Caki2 (cell line): ENCODE results near the gene AP2A2. TPM values are rescaled to one million over a fixed set of nuclear protein-coding genes. Genes with fewer than 3 reads are reported as not detected.
"Not testable (repeated sequence)": the region's sequence is repeated elsewhere in the genome, so short reads cannot be mapped to it uniquely, and the experiment has no call there.

Source experiments
- DNase-seq: peaks from one replicate; pipeline ENCODE4 v3.0.0-alpha.2; 2015; ENCODE audit warnings: low read depth
- in situ Hi-C: cut with HindIII; loops from 2 replicates; pipeline ENCODE4 v1.10.0; 2016; ENCODE audit warnings: low sequenced_read_pairs, low pct_unique_long_range_greater_than_20kb, mixed read lengths
- total RNA-seq: library from RNA; depleted of rRNA; stranded (reverse); fragments of >200 nt; shearing (Covaris generic); gene quantifications from 2 replicates; pipeline ENCODE4 v1.2.3, GENCODE V29; 2014; ENCODE audit warnings: low replicate concordance

AP2A2 gene
- total RNA-seq, 1 experiment from 2014 or later: 49.4 TPM

DNA sequence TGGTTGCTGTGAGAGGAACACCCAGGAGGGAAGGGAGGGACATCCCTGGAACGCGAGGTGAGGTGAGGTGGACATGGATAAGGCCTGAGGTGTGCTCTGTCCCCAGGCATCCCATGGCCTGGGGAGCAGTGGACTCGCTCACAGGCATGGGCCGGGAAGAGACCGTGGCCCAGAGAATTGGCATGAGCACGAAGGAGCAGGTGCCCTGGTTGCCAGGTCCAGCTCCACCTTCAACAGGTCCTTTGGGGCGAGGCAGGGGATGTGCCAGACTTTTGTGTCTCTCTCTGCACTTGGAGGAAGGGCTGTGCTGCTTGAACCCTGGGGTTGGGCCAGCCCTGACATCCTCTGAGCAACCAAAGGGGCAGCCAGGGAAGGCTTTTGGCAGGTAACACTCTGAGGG is 89.4 kb downstream of the AP2A2 start:
- no peak for DNase-seq
- in situ Hi-C loops: no loop called here

DNA sequence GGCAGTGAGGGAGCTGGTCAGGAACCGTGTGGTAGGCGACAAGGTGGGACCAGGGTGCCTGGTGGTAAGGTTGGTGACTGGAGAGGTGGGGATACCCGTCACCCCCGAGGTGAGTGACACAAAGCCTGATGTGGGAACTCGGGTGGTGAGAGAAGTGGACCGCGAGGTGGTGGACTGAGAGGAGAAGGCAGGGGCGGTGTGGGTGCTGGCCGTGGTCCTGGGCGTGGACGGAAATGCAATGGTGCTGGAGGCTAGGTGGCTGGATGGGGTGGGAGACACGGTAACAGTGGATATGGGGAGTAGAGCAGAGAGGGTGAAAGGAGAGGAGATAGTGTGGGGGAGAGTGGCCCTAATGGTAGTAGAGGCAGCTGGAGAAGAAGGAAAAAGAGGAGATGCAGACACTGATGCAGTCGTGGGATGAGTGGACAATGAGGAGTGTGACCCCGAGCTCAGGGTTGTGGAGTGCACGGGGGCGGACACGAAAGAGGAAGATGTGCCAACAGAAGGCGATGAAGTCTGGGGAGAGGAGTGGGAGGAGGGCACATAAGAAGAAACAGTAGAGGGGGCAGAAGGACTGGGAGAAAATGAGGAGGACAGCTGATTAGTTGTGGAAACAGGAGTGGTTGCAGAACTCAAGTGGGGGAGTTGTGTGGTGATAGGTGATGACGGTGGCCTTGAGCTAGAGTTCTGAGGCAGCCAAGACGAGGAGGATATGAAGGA is 90.3 kb downstream of the AP2A2 start:
- in situ Hi-C loops: no loop called here

DNA sequence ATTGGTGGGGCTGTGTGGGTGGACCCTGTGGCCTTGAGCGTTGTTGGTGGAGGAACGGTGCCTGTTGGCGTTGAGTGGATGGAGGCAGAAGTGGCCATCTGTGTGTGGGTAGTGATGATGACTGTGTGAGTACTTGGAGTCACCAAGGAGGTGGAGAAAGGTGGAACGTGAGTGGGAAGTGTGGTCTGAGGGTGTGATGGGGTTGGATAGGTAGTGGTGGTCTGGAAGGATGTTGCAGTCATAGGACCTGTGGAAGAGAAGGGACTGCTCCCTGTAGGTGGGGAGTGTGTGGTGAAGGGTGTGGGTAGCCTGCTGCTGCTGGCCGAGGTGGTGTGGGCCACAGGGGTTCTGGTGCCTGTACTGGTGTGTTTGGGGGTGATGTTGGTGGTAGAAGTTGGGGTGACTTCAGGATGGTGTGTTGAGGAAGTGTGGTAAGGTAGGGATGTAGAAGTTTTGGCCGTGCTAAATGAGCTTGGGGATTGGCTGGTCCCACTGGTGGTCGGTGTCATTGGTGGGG is 91.0 kb downstream of the AP2A2 start:
- DNase-seq, in situ Hi-C loops: not testable (repeated sequence)

More for the DNA sequence above, 90.3 kb downstream of the AP2A2 start:
- DNase-seq: no peak

DNA sequence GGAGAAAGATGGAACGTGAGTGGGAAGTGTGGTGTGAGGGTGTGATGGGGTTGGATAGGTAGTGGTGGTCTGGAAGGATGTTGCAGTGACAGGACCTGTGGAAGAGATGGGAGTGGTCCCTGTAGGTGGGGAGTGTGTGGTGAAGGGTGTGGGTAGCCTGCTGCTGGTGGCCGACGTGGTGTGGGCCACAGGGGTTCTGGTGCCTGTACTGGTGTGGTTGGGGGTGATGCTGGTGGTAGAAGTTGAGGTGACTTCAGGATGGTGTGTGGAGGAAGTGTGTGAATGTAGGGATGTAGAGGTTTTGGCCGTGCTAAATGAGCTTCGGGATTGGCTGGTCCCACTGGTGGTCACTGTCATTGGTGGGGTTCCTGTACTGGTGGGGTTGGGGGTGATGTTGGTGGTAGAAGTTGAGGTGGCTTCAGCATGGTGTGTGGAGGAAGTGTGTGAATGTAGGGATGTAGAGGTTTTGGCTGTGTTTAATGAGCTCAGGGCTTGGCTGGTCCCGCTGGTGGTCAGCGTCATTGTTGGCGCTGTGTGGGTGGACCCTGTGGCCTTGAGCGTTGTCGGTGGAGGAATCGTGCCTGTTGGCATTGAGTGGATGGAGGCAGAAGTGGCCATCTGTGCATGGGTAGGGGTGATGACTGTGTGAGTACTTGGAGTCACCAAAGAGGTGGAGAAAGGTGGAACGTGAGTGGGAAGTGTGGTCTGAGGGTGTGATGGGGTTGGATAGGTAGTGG is 91.8 kb downstream of the AP2A2 start:
- in situ Hi-C loops: no loop called here

DNA sequence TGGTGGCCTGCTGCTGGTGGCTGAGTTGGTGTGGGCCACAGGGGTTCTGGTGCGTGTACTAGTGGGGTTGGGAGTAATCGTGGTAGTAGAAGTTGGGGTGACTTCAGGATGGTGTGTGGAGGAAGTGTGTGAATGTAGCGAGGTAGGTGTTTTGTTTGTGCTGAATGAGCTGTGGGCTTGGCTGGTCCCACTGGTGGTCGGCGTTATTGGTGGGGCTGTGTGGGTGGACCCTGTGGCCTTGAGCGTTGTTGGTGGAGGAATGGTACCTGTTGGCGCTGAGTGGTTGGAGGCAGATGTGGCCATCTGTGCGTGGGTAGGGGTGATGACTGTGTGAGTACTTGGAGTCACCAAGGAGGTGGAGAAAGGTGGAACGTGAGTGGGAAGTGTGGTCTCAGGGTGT is 92.4 kb downstream of the AP2A2 start:
- no peak for DNase-seq

More for the DNA sequence above, 91.8 kb downstream of the AP2A2 start:
- DNase-seq: no peak

GRCh38 chr11:1019321-1019910 is 93.7 kb downstream of the AP2A2 start:
- DNase-seq: no peak
- in situ Hi-C loops: no loop called here

More for the DNA sequence above, 92.4 kb downstream of the AP2A2 start:
- in situ Hi-C loops: no loop called here

GRCh38 chr11:1020211-1020905 is 94.7 kb downstream of the AP2A2 start:
- in situ Hi-C loops: no loop called here
- DNase-seq: no peak

DNA sequence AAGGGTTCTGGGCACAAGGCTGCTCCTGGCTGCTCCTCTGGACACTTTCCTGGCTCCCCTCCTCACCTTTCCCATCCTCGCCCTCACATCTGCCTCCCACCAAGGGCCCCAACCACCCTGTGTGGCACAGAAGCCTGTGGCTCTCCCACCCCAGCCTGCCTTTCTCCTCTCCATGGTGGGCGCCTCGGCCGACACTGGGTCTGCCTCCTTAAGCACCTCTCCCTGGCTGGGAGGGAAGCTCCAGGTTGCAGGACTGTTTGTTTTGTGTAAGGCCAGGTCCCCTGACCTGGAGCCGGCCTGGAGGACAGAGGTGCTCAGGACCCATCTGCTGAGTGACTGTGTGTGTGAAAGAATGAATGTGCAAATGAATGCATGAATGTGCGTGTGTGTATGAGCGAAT is 96.7 kb downstream of the AP2A2 start:
- DNase-seq: no peak
- in situ Hi-C loops: no loop called here

- in situ Hi-C loops: no loop called here
- no peak for DNase-seq
Measured at GRCh38 chr11:1022908-1023810, 97.5 kb downstream of the AP2A2 start.

DNA sequence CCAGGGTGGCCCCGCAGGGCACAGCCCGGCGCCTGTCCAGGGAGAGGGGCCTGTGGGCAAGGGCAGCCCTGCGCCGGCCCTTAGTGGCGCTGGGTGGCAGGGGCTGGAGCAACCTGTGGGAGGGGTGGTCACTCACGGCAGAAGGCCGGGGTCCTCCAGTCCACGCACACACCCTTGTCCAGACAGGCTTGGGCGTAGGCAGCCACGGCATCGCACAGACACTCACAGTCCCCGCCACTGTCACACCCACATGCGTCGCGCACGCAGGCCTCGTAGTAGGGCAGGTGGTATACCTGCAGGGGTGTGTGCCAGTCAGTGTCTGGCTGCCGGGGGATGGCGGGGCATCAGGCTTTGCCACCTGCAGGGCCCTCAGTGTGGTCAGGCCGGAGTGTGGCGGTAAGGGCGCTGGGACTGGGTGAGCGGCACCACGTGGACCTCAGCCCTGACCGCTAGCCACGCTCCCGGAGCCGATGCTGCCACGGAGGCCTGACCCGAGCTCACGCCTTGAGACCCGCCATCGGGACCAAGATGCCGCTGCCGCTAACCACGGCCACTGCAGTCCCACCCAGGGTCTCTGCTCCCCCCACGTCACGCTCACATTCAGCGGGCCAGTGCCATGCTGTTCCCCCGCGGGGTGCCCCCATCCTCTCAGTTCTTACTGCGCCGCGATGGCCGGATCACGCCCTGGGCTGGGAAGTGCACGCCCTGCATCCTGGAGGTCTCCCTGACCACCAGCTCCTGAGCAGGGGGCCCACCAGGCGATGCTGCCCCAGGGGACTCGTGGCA is 98.3 kb downstream of the AP2A2 start:
- in situ Hi-C loops: no loop called here

DNA sequence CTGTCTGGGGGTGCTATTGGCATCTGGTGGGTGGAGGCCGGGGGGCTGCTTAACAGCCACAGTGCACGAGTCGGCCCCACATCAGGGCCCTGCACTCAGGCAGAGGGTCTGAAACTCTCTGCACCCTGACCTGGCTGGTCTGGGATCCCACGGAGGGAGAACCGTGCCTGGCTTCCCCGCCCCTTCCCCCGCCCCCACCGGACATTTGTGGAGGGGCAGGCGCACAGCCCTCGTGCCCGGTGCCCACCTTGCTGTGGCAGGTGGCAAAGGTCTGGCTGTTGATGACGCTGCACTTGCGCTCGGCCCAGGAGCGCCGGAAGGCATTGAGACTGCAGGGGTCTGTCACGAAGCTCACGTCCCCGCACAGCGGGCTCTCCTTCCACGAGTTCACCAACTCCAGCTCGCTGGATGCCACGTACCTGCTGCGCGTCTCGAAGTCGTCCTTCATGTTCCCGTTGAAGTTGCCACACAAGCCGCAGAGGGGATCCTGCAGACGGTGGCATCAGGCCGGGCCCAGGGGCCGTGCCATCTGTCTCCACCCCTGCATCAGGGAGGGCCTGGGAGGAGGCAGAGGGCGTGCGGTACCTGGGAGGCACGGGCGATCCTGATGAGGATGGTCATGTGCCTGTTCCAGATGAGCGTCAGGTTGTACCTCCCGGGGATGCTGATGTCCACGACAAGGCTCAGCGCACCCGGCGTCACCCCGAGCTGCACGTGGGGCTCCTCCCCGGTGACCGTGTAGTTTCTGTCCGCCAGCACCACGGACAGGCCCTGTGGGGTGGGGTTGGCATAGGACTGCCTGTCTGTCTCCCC is 99.1 kb downstream of the AP2A2 start:
- no peak for DNase-seq
- in situ Hi-C loops: no loop called here

More for the DNA sequence above, 98.3 kb downstream of the AP2A2 start:
- DNase-seq: no peak

DNA sequence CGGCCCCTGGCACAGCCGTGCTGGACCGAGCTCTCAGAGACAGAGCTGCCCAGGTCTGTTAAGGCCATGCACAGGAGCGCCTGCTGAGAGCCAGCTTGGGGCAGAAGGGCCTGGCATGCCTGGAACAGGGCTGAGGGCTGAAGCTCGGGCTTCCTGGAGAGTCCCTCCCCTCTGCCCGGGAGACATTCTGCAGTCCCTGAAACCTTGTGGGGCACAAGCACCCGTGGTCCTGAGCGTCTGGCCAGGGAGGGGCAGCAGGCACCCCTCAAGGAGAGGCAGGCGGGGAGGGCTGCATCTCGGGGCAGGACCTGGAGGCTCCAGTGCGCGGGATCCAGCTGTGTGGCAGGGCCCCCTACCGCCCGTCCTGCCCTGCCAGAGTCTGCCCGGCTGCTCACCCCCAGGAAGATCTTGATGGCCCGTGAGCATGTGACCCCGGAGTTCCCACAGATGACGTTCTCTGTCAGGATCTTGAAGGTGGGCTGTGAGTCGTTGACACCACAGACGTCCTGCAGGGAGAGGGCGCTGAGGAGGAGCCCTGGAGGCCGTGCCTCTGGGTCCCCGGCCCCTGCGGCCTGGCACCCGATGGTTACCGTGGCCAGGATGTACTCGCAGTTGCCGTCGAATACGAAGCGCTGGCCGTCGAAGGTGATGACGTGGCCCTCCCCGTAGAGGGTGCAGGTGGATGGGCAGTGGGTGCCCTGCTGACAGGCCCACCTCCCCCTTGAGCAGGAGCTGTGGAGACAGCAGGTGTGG is 99.9 kb downstream of the AP2A2 start:
- no peak for DNase-seq
- in situ Hi-C loops: no loop called here

- in situ Hi-C loops: no loop called here
- no peak for DNase-seq
Measured at GRCh38 chr11:1026163-1026450, 100.4 kb downstream of the AP2A2 start.

- in situ Hi-C loops: no loop called here
- no peak for DNase-seq
Measured at GRCh38 chr11:1026641-1027482, 101.2 kb downstream of the AP2A2 start.
